ENCODE measurements around the gene CEBPE.
A peak's percentile ranks its signal among the peaks of the same experiment; 100 is the strongest.

Gene CEBPE

DNA sequence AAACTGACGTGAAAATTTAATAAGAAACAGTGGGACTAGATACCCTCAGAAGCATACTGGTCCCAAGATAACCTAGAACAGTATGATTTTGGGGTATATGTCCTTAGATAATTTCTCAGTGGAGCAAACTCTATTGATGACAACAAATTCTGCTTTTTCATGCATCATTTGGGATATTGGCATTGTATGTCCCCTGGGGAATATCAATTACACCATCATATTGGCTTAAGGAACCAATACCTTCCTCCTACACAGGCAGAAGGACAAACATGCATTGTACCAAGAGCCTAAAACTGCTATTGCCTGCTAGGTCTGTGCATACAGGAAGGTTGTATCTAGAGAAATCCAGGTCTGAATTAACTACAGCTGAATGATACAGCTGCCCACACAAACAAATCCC is 44.1 kb downstream of the CEBPE start:
- DNase-seq, result no peak

DNA sequence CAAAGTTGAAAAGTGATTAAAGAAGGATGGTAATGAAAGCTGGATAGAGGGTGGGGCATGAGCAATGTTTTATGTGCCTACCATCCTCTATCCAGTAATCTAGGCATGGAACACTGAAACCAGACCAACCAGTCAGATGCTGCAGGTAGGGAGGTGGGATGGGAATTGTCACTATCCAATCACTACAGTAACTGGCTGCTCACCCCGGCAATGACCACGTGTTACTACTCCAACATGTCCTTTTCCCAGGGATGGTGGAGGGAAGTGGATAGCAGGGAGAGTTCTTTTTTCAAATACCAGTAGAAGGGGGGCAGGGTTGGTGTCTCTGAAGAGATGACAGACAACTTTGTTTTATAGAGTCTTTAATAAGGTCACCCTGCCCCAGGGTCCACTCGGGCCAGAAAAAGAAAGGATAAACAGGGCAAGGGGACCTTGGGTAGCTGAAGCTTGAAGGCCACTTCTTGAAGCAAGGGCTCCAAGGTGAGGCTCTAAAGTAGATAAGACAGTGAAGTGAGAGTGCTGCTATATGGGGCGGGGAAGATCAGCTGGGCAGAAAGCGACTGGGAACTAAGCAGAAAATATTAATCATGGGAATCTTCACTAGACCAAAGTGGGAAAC is 47.0 kb downstream of the CEBPE start:
- no peak for DNase-seq

DNA sequence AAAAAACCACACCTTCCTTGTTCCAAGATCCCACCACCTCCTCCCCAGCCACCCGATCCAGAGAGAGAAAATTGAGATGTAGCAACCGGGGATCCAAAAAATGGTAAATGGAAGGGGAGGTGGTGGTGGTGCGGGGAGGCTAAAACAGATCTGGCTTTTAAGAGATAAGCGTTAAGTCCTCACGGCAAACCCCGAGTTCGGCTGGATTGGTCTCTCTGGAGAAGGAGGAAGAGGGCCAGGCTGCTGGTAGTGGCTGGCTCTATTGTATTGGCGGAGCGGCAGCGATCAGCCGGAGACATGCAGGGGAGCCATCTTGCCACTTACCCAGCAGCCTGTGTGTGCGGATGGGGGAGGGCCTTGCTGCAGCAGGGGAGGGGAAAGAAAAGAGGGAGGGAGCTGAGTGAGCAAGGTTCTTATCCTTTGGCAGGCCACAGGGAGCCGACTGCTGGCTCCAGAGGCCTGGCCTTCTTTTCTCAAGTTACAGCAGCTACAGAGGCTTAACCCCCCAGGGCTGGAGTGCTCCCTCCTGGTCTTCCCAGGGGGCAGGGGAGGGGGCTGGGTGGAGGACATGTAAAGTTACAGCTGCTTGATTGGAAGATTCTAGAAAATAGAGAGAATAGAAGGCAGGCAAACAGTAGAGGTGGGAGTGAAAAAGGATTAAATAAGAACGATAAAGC is 47.7 kb downstream of the CEBPE start:
- DNase-seq, result peak; percentile 94

DNA sequence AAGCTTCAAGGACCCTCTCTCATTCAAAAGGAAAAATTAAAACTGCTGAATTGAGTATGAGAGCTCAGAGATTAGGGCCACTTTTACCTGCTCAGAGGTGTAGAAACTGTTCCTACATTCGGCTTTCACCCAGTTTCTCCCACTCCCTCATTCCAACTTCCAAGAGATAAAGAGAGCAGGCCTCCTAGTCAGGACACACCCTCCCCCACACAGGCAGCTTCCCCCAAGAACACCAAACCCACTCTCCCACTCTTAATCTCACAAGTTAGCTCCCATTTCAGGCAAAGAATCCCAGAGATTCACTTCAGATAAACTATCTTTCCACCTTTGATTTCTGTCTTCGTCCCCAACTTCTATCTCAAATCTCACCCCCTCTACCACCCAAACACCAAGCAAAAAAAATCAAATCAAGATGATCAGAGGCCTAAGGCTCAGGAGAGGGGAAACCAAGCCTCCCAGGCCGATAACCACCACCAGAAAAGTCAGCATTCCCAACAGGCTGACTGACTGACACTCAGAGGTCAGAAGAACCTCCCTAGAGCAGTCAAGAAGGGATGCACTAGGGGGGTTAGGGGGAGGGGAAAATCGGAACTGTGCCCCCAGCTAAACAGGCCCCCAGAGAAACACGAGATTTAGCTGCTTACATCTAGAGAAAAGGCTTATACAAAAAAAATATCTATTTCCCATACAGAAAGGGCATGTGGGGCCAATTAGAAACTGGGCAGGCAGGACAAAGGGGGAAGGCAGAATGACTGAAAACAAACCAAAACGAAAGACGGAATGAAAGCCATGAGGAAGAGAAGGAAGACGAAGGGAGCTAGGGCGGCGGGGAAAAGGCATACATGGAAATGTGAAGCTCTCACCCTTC is 48.6 kb downstream of the CEBPE start:
- peak; percentile 39 for DNase-seq

DNA sequence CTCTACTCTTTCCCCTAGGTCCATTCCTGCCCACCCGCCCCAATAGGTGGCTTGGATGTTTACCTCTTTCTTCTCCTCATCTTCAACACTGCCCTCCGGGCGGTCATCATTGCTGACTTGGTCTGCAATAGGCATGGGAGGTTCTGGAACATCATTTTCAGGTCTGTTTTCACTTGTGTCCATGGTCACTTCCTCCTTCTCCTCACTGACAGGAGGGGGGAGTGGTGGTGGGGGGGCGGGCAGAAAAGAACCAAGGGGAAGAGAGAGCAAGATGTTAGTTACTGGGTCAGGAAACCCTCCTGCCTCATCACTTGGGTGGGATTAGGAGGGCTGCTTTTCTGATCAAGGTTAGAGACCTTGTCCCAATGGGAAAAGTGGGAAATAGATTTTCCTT is 49.6 kb downstream of the CEBPE start:
- no peak for DNase-seq

DNA sequence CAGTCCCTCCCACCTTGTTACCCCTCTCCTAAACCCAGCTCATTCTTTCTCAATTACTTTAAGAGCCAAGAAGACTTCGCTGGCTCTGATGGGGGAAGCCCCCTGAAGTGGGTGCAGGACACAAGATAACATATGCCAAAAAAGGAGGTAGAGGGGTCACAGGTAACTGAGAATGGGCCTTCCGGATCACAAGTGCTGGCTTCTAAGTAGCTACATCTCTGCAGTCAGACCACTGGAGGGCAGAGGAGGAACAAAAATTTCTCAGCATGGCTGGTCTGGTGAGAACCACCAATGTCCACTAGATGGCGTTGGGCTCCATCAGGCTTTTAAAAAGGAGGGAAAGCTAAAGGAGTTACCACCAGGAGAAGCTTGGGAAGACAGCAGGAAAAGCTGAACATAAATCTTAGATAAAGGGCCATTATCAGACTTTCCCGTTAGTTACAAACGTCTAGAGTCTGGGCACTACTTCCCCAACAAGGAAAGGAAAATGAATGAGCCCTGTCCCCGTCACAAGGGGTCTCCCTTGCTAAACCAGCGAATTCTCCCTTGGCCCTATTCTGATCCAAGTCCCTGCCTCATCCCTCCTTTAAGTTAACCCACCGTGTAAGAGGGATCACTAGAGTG is 50.2 kb downstream of the CEBPE start:
- DNase-seq, result peak; percentile 98

DNA sequence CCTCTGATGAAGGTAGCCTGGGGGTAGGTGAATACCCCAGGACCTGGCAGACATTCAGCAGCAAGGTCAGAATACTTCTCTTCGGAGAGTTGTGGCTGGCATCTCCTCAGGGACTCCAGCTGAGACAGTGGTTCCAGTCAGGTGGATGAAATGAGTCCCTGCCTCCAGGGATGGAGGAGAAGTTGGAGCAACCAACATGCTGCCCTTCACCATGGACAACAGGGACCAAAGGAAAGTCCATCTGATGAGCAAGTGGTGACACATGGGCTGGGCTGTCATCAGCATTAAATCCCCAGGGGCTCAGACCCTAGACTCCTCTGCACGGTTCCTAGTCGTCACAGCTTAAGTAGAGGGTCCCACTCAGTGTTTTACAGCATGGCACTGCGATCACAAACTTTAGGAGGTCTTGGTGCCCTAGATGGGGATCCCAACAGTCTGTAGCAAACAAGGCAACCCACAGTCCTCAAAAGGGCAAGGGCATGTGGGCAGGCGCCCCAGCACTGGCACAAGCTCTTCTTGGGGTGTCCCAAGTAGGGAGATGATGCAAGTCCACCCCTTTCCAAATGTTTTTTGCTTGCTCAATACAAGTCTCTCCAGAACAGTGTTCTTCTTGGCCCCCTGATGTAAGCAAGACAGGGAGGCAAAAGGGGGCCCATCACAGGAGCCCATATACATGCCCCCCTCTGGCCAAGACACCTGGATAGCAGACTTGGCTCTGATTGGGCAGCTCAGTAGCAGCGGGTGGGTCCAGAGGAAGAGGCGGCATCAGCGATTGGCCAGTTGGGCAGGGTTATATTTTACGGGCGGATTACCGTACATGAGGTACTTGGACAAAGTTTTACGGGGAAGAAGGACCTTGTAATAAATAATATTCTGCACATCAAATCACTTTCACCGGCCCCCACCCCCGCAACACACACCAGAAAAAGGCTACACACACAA is 50.9 kb downstream of the CEBPE start:
- no peak for DNase-seq
